Endothelial cell of umbilical vein (primary cell): ENCODE results near the gene SNX4. TPM values are rescaled to one million over a fixed set of nuclear protein-coding genes. Genes with fewer than 3 reads are reported as not detected.

Experiments
- BruUV-seq: library from RNA; stranded (reverse); fragments of 400-500 nt; replicated peaks from 2 replicates; lab custom pipeline; 2021; lab: Mats Ljungman, UMichigan
- CTCF ChIA-PET: fragments of 300-600, 350-600 bp; sonication (Branson Sonifier 250); formaldehyde crosslinking; loops from one replicate; lab custom pipeline; 2021; ENCODE audit warnings: antibody characterized with exemption, inconsistent platforms; lab: Charles Lee
- POLR2A ChIA-PET: fragments of 300-600, 350-600 bp; sonication (Branson Sonifier 250); formaldehyde crosslinking; loops from one replicate; lab custom pipeline; 2021; ENCODE audit warnings: antibody characterized with exemption, inconsistent platforms; lab: Charles Lee
- DNase-seq: peaks from one replicate; pipeline ENCODE4 v3.0.0-alpha.2; 2011; ENCODE audit warnings: low read depth, low spot score
- FAIRE-seq: peaks from 2 replicates; lab custom pipeline; 2011; peaks lifted over from hg19 to GRCh38; lab: Jason Lieb, UNC
- H2AFZ ChIP-seq: 2 replicates; pipeline ENCODE4 v1.6.0; 2012; ENCODE audit warnings: low read depth, low read length, control low read depth, inconsistent platforms
- H3K27ac ChIP-seq: 2 replicates; pipeline ENCODE4 v1.5.1; 2011; ENCODE audit warnings: low read depth, mild to moderate bottlenecking, control low read depth, low read length, moderate library complexity; ENCODE audit not compliant: insufficient read depth
- H3K27me3 ChIP-seq, 2 experiments: 2 replicates each; pipeline versions ENCODE4 v1.6.0 to v1.6.1; 2011; ENCODE audit warnings: low read length in 2 of 2, mixed read lengths in 1 of 2; ENCODE audit not compliant: control insufficient read depth in 2 of 2, insufficient read depth in 2 of 2
- H3K36me3 ChIP-seq, 2 experiments: 2 replicates in 1 of 2; 3 replicates in 1 of 2; pipeline ENCODE4 v1.5.1; 2011; ENCODE audit warnings: low read length in 2 of 2, mild to moderate bottlenecking in 1 of 2, moderate library complexity in 1 of 2; ENCODE audit not compliant: control insufficient read depth in 2 of 2, insufficient read depth in 2 of 2; ENCODE audit errors: extremely low read depth in 1 of 2
- H3K4me1 ChIP-seq: 3 replicates; pipeline ENCODE4 v1.5.1; 2011; ENCODE audit warnings: mild to moderate bottlenecking, low read length; ENCODE audit not compliant: control insufficient read depth, insufficient read depth; ENCODE audit errors: extremely low read depth
- H3K4me2 ChIP-seq: 2 replicates; pipeline ENCODE4 v1.6.1; 2011; ENCODE audit warnings: low read length, control low read depth, mixed read lengths; ENCODE audit not compliant: insufficient read depth
- H3K4me3 ChIP-seq, 3 experiments: fragments of 200-600 bp in 1 of 3; sonication (generic), shearing (Covaris generic) in 1 of 3; replicated peaks in 1 of 3; 2 replicates each; pipeline ENCODE4 v1.5.1; 2011 to 2016; ENCODE audit warnings: control low read depth in 3 of 3, low read length in 3 of 3, mild to moderate bottlenecking in 2 of 3, inconsistent platforms in 1 of 3, low read depth in 1 of 3, moderate library complexity in 1 of 3; ENCODE audit not compliant: insufficient read depth in 1 of 3
- H3K79me2 ChIP-seq: 2 replicates; pipeline ENCODE4 v1.6.0; 2012; ENCODE audit warnings: low read length, inconsistent platforms; ENCODE audit not compliant: control insufficient read depth, insufficient read depth
- H3K9ac ChIP-seq: replicated peaks from 2 replicates; pipeline ENCODE3; 2011; ENCODE audit warnings: low read length, control low read depth; ENCODE audit not compliant: insufficient read depth; ENCODE audit errors: extremely low read depth
- H3K9me1 ChIP-seq: replicated peaks from 3 replicates; pipeline ENCODE4 v1.6.0; 2011; ENCODE audit warnings: mild to moderate bottlenecking, low read length; ENCODE audit not compliant: control insufficient read depth, insufficient read depth; ENCODE audit errors: extremely low read depth
- H3K9me3 ChIP-seq: replicated peaks from 2 replicates; pipeline ENCODE4 v1.5.1; 2012; ENCODE audit warnings: low read length, inconsistent platforms; ENCODE audit not compliant: control insufficient read depth, insufficient read depth
- H4K20me1 ChIP-seq: replicated peaks from 2 replicates; pipeline ENCODE3; 2011; ENCODE audit warnings: mild to moderate bottlenecking, low read length; ENCODE audit not compliant: control insufficient read depth, insufficient read depth; ENCODE audit errors: extremely low read depth
- CTCF ChIP-seq, 2 donors: IDR thresholded peaks; 1 replicate in 1 of 2; 2 replicates in 1 of 2; pipeline ENCODE4 v1.5.1; 2011; ENCODE audit warnings: low read length in 2 of 2, mild to moderate bottlenecking in 2 of 2, moderate library complexity in 2 of 2, control low read depth in 1 of 2, inconsistent platforms in 1 of 2, low read depth in 1 of 2; ENCODE audit not compliant: insufficient read depth in 1 of 2; ENCODE audit errors: extremely low read depth in 1 of 2
- EZH2 ChIP-seq: IDR thresholded peaks from 2 replicates; pipeline ENCODE4 v1.6.1; 2012; ENCODE audit warnings: borderline replicate concordance, low read depth, mild to moderate bottlenecking, moderate library complexity, low read length, inconsistent platforms; ENCODE audit not compliant: severe bottlenecking
- FOS ChIP-seq: IDR thresholded peaks from 2 replicates; pipeline ENCODE4 v1.6.1; 2011; ENCODE audit warnings: mild to moderate bottlenecking, low read length, moderate library complexity, borderline replicate concordance; ENCODE audit not compliant: insufficient read depth
- GATA2 ChIP-seq: IDR thresholded peaks from 2 replicates; pipeline ENCODE4 v1.7.0; 2011; ENCODE audit warnings: low read depth, mild to moderate bottlenecking, moderate library complexity, mixed read lengths, low read length; ENCODE audit not compliant: insufficient read length, insufficient read depth
- JUN ChIP-seq: IDR thresholded peaks from 2 replicates; pipeline ENCODE4 v1.6.1; 2011; ENCODE audit warnings: borderline replicate concordance, low read depth; ENCODE audit not compliant: insufficient read length, insufficient read depth
- MAX ChIP-seq: IDR thresholded peaks from 2 replicates; pipeline ENCODE4 v1.6.1; 2011; ENCODE audit not compliant: insufficient read depth, insufficient read length
- MYC ChIP-seq: IDR thresholded peaks from one replicate; pipeline ENCODE4 v1.6.1; 2011; ENCODE audit warnings: mild to moderate bottlenecking, low read depth, low read length
- POLR2A ChIP-seq: IDR thresholded peaks from 2 replicates; pipeline ENCODE4 v1.6.1; 2012; ENCODE audit warnings: low read depth, mild to moderate bottlenecking, control low read depth, low read length
- POLR2AphosphoS5 ChIP-seq: IDR thresholded peaks from 2 replicates; pipeline ENCODE4 v1.6.1; 2012; ENCODE audit warnings: low read depth, mild to moderate bottlenecking, control low read depth, low read length, moderate library complexity; ENCODE audit not compliant: insufficient read depth
- dilution Hi-C: fragments of 300-500 bp; cut with MboI; formaldehyde crosslinking; loops from one replicate; pipeline ENCODE4 v1.15.0; 2019; ENCODE audit warnings: low sequenced_read_pairs; ENCODE audit not compliant: extremely low pct_ligation_motif_present
- intact Hi-C: fragments of 100-400 bp; cut with micrococcal nuclease; formaldehyde crosslinking; loops from one replicate; pipeline ENCODE4 v1.10.0; 2022
- polyA plus RNA-seq, 4 experiments: library from polyadenylated mRNA; depleted of rRNA in 3 of 4; stranded (reverse) in 3 of 4; unstranded in 1 of 4; fragments of >200 nt; gene quantifications; 2 replicates each; pipeline versions ENCODE4 v1.2.1 to v1.2.3, GENCODE V29; 2011 to 2012; ENCODE audit warnings: missing spikeins in 1 of 4
- total RNA-seq: library from RNA; stranded (reverse); gene quantifications from 2 replicates; pipeline ENCODE4 v1.2.3, GENCODE V29; 2021

The SNX4 gene
- total and polyA plus RNA-seq, 2 donors (not counting 3 experiments of a cell fraction or from before 2014, with no cell fraction given): 7.5 to 39.2 TPM

GRCh38 chr3:125478326-125478725 is 41.7 kb downstream of the SNX4 start:
- ChIA-PET CTCF (interaction anchor here (0.6 kb wide), 1 partner anchor 108 kb away, joined by 3 read pairs; no protein-coding TSS in a partner anchor), POLR2A (no interaction called here)
- DNase-seq (no peak), FAIRE-seq (peak; percentile 4)
- Histone ChIP-seq H3K9me1 (peaks cover 6% of the 10 kb centered on the region), H3K27me3 (no peaks in the 10 kb centered on the region), H3K4me1 (no peaks in the 10 kb centered on the region), H3K27ac (no peak overlapping the region), H3K4me2 (no peak overlapping the region), H2AFZ (no peak overlapping the region), H4K20me1 (no peaks in the 10 kb centered on the region), H3K4me3 (no peak overlapping the region), H3K9ac (no peak overlapping the region), H3K9me3 (no peaks in the 10 kb centered on the region), H3K36me3 (peaks cover 5 to 9% of the 10 kb centered on the region in 2 experiments), H3K79me2 (no peaks in the 10 kb centered on the region)
- BruUV-seq: no TSS peak
- intact Hi-C loops (no loop called here), dilution Hi-C loops (no loop called here)
- TF ChIP-seq POLR2A (no peak), CTCF (IDR thresholded peaks at IDR 0.05; ENCODE audit: extremely low read depth in 1 of 2, insufficient read depth in 1 of 2, low read depth in 1 of 2, low read length in 2 of 2) (no peak), FOS (no peak), MYC (no peak), POLR2AphosphoS5 (no peak), MAX (no peak), GATA2 (no peak), JUN (no peak), EZH2 (no peak)
